ENCODE measurements around the gene TRAM2. TPM values are rescaled to one million over a fixed set of nuclear protein-coding genes. Genes with fewer than 3 reads are reported as not detected.

The TRAM2 gene
- total and polyA plus RNA-seq, 12 donors: 2.2 to 17.9 (median 10.3) TPM

DNA sequence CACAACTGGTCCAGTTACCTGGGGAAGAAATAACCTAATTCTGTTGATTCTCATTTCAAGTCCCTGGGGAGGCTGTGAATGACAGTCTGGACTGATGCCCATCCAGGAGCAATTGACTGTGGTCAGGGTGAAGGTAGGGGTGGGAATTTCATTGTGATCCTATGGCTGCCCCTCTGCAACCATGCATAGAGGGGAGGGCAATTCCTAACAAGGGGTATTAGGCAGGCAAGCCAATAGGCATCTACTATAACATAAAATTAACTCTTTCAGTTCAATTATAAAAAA lies 44.0 kb upstream of the TRAM2 start:
- DNase-seq: no peak
- TF ChIP-seq, protein P1, sequence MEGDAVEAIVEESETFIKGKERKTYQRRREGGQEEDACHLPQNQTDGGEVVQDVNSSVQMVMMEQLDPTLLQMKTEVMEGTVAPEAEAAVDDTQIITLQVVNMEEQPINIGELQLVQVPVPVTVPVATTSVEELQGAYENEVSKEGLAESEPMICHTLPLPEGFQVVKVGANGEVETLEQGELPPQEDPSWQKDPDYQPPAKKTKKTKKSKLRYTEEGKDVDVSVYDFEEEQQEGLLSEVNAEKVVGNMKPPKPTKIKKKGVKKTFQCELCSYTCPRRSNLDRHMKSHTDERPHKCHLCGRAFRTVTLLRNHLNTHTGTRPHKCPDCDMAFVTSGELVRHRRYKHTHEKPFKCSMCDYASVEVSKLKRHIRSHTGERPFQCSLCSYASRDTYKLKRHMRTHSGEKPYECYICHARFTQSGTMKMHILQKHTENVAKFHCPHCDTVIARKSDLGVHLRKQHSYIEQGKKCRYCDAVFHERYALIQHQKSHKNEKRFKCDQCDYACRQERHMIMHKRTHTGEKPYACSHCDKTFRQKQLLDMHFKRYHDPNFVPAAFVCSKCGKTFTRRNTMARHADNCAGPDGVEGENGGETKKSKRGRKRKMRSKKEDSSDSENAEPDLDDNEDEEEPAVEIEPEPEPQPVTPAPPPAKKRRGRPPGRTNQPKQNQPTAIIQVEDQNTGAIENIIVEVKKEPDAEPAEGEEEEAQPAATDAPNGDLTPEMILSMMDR (IDR thresholded peaks at IDR 0.05): no peak
- no peak for TF ChIP-seq POLR2A (IDR thresholded peaks at IDR 0.05)
- intact Hi-C loops (cut with DNase I): no loop called here

DNA sequence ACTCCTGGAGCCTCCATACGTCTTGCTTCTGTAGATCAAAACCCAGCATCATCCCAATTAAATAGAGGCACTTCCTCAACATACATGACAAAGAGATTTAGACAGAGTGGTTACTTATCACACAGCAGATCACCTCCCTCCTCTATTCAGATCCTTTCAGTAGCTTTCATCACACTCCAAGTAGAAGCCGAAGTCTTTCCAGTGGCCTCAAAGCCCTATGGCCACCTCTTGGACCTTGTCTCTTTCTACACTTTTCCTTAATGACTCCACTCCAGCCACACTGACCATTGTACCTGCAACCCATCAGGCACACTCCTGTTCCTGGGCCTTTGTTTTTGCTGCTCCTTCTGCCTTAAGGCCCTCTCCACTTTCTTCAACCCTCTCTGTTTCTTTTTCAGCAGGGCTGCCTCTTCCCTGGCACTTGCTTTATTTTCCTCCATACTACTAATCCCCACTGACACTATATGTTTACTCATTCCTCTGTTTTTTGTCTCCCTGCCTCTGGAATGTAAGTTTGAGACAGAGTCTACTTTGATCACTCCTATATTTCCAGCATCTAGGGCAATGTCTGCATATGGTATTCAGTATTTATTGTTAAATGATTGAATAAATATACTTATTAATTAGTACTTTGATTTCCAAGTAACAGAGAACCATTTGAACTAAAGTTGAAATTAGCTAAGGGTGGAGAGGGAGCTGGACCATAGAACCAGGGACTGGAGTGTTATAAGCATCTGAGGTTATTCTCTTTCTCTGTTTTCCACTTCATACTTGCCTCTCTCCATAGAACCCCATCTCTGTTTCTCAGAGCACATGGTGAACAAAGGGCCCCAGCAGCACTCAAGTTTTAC lies 43.4 kb upstream of the TRAM2 start:
- DNase-seq: no peak
- WGBS, 4 donors: 80 to 91% (median 85%) methylated on average over 2 of the region's 2 CpGs
- H3K9me3 ChIP-seq (replicated peaks in 1 of 3): no peaks in the 10 kb centered on the region
- TF ChIP-seq, protein P1 (IDR thresholded peaks at IDR 0.05): no peak
- TF ChIP-seq POLR2A (IDR thresholded peaks at IDR 0.05): no peak
- H3K4me3 ChIP-seq: no peak overlapping the region
- no peaks in the 10 kb centered on the region for H3K36me3 ChIP-seq (replicated peaks in 1 of 2)
- no peak overlapping the region for H3K27ac ChIP-seq
- H3K27me3 ChIP-seq: no peaks in the 10 kb centered on the region
- intact Hi-C loops (cut with DNase I): no loop called here
- H3K4me1 ChIP-seq (replicated peaks in 1 of 2): no peaks in the 10 kb centered on the region

More for the DNA sequence above, 44.0 kb upstream of the TRAM2 start:
- no peaks in the 10 kb centered on the region for H3K4me1 ChIP-seq (replicated peaks in 1 of 2)
- no peaks in the 10 kb centered on the region for H3K36me3 ChIP-seq (replicated peaks in 1 of 2)
- no peak overlapping the region for H3K27ac ChIP-seq
- H3K9me3 ChIP-seq (replicated peaks in 1 of 3): no peaks in the 10 kb centered on the region
- H3K27me3 ChIP-seq: no peaks in the 10 kb centered on the region
- H3K4me3 ChIP-seq: no peak overlapping the region

DNA sequence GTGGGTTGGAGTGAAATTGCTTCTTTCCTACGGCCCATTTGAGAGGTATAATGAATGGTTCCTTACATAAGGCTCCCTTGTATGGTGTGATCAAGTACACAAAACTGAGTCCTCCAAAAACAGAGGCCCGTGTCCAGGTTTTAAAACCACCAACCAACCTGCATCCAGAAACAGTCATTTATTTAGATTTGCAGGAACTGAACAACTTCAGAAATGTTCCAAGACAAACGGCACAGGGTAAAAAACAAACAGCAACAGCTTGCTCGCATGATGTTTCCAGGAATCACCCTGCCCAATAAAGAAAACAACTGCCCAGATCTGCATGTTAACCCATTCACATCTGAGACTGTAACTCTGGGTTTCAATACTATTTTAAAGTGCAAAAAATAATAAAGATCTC lies 40.2 kb upstream of the TRAM2 start:
- TF ChIP-seq POLR2A (IDR thresholded peaks at IDR 0.05): no peak
- TF ChIP-seq, protein P1 (IDR thresholded peaks at IDR 0.05): no peak
- Histone ChIP-seq H3K36me3 (replicated peaks in 1 of 2) (no peaks in the 10 kb centered on the region), H3K4me3 (no peak overlapping the region), H3K9me3 (replicated peaks in 1 of 3) (no peaks in the 10 kb centered on the region), H3K27me3 (no peaks in the 10 kb centered on the region), H3K4me1 (replicated peaks in 1 of 2) (no peaks in the 10 kb centered on the region), H3K27ac (no peak overlapping the region)
- WGBS, 4 donors: 56 to 59% (median 58%) methylated on average over 4 of the region's 4 CpGs
- intact Hi-C loops (cut with DNase I): no loop called here
- no peak for DNase-seq

DNA sequence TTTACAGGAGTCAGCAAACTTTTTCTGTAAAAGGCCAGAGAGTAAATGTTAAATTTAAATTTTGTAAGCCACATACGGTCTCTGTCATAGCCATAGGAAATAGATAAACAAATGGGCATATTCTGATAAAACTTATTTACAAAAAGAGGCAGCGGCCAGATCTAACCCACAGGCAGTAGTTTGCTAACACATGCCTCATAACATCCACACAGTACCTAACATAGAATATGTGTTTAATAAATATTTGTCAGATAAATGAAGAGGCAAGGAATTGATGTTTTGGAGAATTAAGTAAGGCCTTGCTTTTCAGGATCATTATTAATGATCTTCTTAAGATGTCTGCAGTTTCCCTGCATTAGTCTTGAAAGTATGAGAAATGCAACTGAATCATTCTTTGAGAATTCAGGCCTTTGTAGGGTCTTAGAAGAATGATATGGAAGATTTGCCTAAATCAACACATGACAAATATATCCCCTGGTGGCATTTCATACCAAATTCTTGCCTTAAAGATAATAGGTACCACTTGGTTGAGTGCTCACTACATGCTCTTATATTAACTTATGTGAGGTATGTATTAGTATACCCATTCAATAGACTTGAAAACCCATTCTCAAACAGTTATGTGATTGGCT lies 39.3 kb upstream of the TRAM2 start:
- intact Hi-C loops (cut with DNase I): no loop called here
- H3K36me3 ChIP-seq (replicated peaks in 1 of 2): no peaks in the 10 kb centered on the region
- no peaks in the 10 kb centered on the region for H3K9me3 ChIP-seq (replicated peaks in 1 of 3)
- no peak for DNase-seq
- TF ChIP-seq POLR2A (IDR thresholded peaks at IDR 0.05): no peak
- TF ChIP-seq, protein P1 (IDR thresholded peaks at IDR 0.05): no peak
- H3K27me3 ChIP-seq: no peaks in the 10 kb centered on the region
- H3K4me3 ChIP-seq: no peak overlapping the region
- WGBS, 4 donors: 85 to 95% (median 91%) methylated on average over 2 of the region's 2 CpGs
- H3K27ac ChIP-seq: no peak overlapping the region
- no peaks in the 10 kb centered on the region for H3K4me1 ChIP-seq (replicated peaks in 1 of 2)

All from adrenal gland (tissue), 12 donors.